GM12892 (cell line): ENCODE results near the gene CRY1.
"Not testable (repeated sequence)": the region's sequence is repeated elsewhere in the genome, so short reads cannot be mapped to it uniquely, and the experiment has no call there.

Experiments used
- DNase-seq: peaks from one replicate; pipeline ENCODE4 v3.0.0; 2011; ENCODE audit not compliant: insufficient read length
- FAIRE-seq: peaks from 2 replicates; lab custom pipeline; 2011; peaks lifted over from hg19 to GRCh38; lab: Jason Lieb, UNC
- POLR2A ChIP-seq: IDR thresholded peaks from 2 replicates; pipeline ENCODE4 v1.6.1; 2011; ENCODE audit warnings: low read depth, low read length, control low read depth
- POLR2AphosphoS5 ChIP-seq: IDR thresholded peaks from 2 replicates; pipeline ENCODE4 v1.6.1; 2011; ENCODE audit warnings: low read depth, low read length, control low read depth
- TAF1 ChIP-seq: IDR thresholded peaks from 2 replicates; pipeline ENCODE4 v1.6.1; 2011; ENCODE audit warnings: low read depth, mild to moderate bottlenecking, control low read depth, low read length, borderline replicate concordance

The CRY1 gene

DNA sequence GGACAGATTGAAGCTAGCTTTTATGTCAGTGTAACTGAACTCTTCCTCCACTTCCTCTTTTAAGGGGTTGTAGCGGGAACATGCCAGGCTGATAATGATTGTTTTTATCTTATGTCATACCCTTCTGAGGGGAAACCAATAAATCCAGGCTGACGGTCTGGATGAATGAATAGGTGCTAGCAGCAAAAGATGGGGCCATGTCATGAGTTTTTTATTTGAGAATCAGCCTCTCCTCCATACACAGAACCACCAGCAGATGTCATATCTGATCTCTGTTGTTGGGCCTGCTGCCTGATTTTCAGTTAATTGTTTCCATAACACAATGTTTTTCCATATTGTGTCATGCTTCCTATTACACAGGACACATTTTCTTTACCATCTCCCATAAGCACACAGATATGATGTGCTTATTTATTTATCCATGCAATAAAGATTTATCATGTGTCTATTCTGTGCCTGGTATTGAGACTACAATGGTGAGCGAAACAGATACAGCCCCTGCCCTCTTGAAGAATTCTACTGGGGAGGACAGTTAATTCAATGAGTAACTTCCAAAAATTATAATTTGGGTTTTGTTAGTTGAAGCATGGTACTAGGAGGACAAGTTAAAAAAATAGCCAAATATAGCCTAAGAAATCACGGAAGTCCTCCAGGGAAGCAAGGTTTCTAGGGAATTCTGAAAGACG lies 33.6 kb upstream of the CRY1 start:
- TF ChIP-seq POLR2AphosphoS5 = no peak
- FAIRE-seq (no peak), DNase-seq (no peak)

DNA sequence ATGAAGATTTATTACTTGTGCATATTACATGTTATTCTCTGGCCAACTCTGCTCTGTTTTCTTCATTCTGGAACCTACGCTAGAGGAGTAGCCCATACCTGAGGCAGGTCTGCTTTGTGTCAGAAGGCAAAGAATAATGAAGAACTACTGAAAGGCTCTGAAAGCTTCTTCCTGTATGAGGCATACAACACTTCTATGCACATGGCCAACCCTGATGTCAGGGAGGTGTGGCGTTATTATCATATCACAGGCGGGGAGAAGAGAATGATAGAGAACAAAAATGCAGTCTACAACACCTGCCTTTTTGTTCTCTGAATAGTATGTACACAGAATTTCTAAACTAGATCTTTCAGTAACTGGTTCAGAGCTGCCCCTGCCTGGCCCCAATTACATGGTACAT lies 32.5 kb upstream of the CRY1 start:
- TF ChIP-seq TAF1 = no peak
- TF ChIP-seq POLR2A = no peak
- no peak for TF ChIP-seq POLR2AphosphoS5
- DNase-seq (no peak), FAIRE-seq (no peak)

DNA sequence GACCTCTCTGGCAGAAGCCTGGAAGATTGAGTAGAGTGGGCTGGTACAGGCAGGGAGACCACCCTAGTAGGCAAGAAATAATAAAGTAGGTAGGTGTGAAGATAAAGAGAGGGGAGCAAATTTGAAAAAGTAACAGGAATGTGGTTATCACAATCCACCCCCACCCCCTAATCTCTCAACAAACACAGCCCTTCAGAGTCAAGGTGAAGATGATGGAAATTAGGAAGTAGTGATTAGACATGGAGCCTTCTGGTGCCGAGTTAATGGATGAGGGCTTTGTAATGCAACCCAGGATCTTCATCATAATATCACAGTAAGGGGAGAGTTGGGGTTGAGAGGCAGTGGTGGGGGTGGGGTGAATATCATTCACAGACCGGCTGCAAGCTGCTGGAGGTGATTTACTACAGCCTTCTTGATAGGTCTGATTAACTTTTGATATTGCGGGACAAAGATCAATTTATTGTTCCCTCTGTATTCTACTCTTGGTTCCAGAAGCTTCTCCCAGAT lies 29.2 kb upstream of the CRY1 start:
- no peak for DNase-seq
- FAIRE-seq = no peak
- no peak for TF ChIP-seq POLR2AphosphoS5
- TF ChIP-seq TAF1 = no peak
- TF ChIP-seq POLR2A = no peak

DNA sequence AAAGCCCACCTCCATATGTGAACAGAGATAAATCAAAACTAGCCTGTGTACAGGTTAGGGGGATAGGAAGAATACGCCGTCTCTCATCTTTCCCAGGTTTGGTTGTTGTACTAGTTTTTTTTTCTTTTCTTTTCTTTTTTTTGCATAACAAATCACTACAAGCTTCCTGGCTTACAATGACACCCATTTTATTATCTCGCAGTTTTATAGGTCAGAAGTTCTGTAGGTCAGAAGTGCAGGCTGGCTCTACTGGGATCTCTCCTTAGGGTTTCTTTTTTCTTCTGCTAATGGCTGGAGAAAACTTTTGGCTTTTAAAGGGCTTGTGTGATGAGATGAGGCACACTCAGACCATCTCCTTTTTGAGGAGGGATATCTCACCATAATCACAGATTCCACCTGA lies 25.7 kb upstream of the CRY1 start:
- FAIRE-seq = no peak
- TF ChIP-seq POLR2A (no peak), POLR2AphosphoS5 (no peak), TAF1 (no peak)
- no peak for DNase-seq

DNA sequence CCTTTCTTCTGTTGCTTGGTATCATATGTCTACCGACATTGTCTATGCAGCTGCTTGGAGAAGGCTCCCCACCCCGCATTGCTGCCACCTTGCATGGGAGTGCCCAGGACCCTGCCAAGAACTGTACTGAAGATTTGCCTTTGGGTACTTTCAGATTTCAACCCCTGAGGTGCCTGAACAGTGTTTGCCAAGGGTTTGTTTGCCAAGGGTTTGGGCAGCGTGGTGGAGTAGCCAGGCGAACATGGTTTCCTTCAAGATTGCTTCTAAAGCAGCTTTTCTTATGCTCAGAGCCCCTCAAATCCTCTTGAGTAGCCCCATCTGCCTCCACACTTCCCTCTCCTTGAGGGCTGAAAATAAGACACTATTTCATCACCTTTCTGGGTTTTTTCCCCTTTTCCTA lies 25.3 kb upstream of the CRY1 start:
- no peak for DNase-seq
- TF ChIP-seq POLR2A (no peak), TAF1 (no peak)
- FAIRE-seq = no peak

DNA sequence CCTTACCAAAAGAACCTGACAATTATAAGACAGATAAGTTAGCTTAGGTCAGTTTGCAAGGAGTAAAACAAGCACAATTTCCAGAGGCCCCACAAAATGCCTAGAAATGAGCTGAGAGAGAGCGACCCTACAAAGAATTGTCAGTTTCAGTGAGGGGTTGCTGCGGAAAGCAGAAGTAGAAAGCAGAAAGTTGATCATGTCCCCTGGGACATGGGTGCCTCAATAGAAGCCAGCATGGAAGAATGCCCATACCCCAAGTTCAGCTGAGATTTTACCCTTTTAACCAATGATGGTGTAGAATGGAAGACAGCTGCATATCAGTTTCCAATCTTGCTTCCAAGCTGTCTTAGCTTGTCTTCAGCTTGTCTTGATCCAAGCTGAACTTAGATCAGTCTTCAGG lies 21.8 kb upstream of the CRY1 start:
- FAIRE-seq = no peak
- no peak for DNase-seq
- TF ChIP-seq POLR2A = no peak
- no peak for TF ChIP-seq POLR2AphosphoS5
- TF ChIP-seq TAF1 = no peak

DNA sequence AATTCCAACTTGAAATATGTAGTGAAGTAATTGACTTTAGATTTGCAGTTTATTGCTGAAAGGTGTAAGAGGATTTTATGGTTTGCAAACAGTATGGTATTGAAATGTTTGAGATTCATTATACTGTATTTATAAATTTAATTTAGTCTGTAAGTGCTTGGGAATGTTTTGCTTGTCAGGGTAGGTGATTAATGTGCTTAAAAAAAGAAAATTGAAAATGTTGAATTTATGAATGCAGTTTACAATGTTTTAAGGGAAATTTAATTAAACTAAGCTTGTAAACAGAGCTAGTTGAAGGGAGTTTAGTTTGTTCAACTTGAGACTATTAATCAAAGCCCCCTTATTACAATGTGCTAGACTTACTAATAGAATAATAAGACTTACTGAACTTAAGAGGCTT lies 18.0 kb upstream of the CRY1 start:
- TF ChIP-seq POLR2A (no peak), TAF1 (no peak), POLR2AphosphoS5 (no peak)
- DNase-seq (no peak), FAIRE-seq (no peak)

DNA sequence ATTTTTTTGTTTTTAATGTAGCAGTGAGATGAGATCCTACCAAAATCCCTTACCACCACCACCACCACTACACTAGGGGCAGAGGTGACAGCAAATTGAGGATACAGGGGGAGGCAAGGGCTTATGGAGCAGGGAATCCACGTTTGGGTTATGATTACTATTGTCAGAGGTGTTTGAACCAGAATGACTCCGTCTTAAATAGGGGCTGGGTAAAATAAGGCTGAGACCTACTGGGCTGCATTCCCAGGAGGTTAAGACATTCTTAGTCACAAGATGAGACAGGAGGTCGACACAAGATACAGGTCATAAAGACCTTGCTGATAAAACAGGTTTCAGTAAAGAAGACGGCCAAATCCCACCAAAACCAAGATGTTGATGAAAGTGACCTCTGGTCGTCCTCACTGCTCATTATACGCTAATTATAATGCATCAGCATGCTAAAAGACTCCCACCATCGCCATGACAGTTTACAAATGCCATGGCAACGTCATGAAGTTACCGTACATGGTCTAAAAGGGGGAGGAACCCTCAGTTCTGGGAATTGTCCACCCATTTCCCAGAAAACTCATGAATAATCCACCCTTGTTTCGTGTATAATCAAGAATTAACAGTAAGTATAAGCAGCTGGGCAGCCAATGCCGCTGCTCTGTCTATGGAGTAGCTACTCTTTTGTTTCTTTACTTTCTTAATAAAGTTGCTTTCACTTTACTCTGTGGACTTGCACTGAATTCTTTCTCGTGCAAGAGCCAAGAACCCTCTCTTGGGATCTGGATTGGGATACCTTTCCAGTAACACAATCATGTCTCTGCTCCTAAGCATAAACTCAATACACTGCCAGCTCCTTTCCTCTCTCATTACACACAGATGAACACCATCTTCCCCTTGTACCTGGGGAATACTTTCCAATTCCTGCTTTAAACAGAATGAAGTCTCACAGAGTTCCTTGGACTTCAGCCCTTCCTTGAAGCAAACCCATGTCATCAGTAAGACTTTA lies 16.7 kb upstream of the CRY1 start:
- DNase-seq (no peak), FAIRE-seq (no peak)
- no peak for TF ChIP-seq POLR2AphosphoS5

DNA sequence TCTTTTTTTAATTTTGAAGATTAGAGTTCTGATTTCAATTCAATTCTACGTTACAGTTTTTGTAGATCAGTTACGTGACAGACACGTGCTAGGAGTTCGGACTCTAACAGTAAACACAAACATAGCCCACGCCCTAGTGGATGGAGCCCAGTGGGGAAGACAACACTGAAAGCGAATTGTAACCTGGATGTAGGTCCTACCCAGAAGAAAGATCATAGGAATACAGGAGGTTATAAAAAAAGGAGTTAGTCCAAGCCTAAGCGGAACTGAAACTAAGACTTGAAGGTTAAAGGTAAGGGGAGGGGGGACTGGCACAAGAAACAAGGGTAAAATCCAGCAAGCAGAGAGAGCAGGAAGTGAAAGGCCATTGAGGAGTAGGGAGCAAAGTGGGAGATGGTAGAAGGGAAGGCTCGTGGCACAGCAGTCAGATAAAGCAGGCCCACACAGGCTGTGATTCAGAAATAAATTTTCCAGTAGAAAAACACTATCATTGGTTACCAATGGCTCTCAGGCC lies 15.7 kb upstream of the CRY1 start:
- FAIRE-seq (no peak), DNase-seq (no peak)

DNA sequence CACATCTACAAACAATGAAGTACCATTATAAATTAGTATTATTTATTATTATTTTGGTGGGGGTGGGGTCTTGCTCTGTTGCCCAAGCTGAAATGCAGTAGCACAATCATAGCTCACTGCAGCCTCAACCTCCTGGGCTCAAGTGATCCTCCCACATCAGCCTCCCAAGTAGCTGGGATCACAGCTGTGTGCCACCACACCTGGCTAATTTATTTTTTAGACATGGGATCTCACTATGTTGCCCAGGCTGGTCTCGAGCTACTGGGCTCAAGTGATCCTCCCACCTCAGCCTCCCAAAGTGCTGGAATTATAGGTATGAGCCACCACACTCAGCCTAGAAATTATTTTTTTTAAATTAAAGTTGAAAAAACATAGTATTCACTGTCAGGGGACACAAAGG lies 15.0 kb upstream of the CRY1 start:
- DNase-seq, FAIRE-seq: not testable (repeated sequence)

More for the DNA sequence above, 15.7 kb upstream of the CRY1 start:
- TF ChIP-seq TAF1 (no peak), POLR2AphosphoS5 (no peak), POLR2A (no peak)

DNA sequence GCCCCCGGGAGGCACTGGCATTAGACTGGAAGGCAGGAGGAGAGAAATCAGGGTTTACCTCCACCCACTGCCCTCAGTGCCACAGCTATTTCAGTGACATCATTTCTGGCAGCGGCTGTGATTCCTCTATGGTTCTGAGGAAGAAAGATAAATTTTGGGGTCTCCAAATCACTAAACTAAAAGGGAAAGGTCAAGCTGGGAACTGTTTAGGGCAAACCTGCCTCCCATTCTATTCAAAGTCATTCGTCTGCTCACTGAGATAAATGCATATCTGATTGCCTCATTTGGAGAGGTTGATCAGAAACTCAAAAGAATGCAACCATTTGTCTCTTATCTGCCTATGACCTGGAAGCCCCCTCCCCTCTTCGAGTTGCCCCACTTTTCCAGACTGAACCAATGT lies 14.0 kb upstream of the CRY1 start:
- TF ChIP-seq POLR2A (no peak), POLR2AphosphoS5 (no peak), TAF1 (no peak)
- DNase-seq (no peak), FAIRE-seq (no peak)
